GM21737 (cell line): ENCODE measurements around the gene TPRG1L.

Experiments
- ATAC-seq: cut with Tn5 transposase; IDR thresholded peaks from one replicate; pipeline ENCODE4 v1.9.1; 2021; ENCODE audit warnings: mild to moderate bottlenecking, moderate library complexity; ENCODE audit not compliant: unreplicated experiment

Gene TPRG1L

DNA sequence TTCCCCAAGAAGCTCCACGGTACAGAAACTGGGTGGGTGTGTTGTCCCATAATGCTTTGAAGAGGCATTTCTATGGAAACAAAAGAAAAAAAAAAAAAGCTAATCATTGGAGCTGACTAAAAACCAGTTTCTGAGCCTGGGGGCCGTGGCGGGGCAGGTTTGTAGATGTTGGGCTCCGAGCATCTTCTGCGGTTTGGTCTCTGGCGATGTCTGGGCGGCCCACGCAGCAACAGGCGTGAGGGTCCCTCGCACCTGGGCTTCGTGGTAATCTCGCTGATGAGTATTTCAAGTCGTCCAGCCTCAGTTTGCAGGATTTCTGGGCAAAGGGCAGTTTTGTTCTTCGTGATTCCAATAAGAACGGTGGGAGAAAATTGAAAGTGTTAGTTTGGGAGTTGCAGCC is 34.3 kb downstream of the TPRG1L start:
- ATAC-seq = no peak

DNA sequence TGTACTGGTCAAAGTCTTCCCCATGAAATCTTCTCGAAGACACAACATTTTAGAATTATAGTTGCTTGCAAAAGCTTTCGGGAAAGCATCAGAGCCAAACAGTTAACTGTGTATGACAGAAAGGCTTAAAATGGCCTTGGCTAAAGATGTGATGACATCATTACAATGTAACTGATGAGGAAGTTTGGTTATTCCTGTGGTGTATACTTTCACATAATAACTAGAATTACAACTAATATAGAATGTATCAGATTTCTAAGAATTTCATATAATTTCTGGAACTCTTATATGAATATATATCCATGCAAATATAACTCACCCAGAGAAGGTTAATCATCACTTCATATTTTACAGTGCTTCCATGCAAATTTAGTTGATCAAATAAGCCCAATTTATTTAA is 35.9 kb downstream of the TPRG1L start:
- no peak for ATAC-seq

DNA sequence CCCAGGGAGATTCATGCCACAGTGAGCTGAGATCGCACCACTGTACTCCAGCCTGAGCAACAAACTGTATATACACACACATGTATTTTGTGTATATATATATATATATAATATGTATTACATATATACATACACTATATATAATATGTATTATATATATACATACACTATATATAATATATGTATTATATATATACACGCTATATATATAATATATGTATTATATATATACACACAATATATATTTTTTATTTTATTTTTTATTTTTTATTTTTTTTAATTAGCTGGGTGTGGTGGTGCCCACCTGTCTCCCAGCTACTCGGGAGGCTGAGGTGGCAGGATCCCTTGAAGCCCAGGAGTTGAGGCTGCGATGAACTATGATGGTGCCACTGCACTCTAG is 36.8 kb downstream of the TPRG1L start:
- no peak for ATAC-seq

DNA sequence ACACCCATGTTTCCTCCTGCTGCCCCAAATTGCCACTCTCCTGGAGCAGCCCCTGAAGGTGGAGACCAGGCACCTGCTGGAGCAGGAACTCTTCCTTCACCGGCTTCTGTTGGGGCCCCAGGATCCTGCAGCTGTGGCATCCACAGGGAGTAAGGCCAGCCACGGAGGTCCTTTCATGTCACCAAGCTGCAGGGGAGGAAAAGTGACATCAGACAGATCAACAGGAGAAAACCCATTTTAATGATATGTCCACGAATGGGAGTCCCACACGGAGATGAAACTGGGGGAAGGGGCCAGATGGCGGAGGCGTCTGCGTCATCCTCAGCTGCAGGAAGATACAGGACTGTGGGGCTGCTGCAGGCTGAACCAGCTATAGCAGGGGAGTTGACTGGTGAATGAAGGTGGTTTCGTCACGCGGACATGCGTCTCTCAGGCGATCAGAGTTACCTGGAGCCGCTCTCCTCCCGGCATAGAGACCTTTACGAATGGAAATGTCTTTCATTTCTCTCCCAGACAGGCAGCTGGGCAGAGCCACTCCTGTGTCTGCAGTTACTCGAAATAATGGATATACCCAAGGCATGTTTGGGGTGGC is 37.4 kb downstream of the TPRG1L start:
- no peak for ATAC-seq

DNA sequence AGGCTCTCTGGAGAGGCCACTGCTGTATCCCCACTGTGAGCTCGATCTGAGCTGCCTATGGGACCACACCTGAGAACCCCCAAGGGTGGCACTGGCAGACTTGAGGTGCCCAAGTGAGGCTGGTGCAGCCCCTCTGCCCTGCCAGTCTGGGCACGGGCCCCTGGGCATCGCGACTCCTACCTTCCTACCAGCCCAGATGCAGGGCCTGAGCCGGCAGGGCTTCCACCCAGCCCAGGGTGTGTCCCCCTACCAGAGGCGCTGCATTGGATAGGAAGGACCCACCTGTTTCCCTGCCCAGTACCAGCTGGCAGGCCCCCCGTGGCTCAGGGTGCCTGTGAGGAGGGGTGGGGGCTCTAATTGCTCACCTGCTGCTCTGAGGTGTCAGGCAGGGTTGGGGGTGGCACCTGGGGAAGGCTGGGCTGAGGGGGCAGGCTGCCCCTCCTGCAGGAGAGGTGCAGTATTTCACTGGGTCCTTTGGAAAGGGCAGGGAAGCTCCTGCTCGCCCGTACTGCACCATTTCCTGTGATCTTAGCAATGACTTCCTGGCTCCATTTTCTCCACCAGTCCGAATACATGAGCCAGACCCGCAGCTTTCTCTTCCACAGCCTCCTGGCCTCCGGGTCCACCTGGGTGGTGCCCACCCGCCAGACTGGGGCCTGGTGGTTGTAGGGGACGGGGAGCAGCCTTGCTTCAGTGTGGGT is 39.3 kb downstream of the TPRG1L start:
- no peak for ATAC-seq

DNA sequence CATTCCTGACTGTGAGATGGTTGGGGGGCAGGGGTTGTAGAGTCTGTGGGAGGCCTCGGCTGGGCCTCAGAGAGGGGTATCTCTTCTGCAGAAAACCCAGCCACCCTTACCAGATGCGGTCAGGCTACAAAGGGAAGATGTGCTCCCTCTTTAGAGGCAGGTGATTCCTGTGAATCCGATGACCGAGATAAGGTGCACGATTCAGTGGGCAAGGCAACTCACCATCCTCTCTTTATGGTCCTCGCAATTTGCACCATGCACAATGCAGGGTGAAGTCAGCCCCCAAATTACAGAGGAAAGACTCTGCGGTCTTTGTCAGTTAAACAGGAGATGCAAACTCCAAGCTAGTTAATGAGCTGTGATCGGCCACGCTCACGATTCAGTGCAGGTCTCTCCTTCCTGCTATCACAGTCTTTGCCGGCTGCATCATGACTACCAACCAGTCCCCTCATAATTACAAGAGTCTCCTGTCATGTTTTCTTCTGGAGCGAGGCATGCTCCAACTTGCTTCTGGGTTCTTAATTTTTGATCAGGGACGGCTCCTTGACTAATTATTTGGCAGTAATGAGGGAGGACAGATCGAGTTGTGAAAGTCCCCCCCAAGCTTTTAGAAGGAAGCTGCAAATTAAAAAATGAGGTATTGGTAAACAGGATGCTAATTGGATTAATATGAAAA is 40.0 kb downstream of the TPRG1L start:
- ATAC-seq = no peak

DNA sequence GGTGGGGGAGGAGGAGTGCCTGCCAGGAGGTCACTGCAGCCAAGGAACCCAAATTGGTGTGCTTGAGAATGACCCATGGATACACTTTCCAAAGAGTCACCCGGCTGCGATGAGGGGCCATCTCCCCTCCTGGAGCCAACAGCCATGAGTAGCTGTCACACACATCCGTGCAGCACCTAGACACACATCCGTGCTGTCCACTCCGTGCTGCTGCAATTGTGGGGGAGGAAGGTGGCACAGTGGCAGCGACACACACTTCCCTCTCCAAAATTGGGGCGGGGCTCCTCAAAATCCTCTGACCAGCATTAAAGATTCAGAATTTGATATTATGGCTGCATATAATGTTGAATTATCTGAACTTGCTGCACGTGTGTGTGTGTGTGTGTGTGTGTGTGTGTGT is 43.3 kb downstream of the TPRG1L start:
- ATAC-seq = no peak

DNA sequence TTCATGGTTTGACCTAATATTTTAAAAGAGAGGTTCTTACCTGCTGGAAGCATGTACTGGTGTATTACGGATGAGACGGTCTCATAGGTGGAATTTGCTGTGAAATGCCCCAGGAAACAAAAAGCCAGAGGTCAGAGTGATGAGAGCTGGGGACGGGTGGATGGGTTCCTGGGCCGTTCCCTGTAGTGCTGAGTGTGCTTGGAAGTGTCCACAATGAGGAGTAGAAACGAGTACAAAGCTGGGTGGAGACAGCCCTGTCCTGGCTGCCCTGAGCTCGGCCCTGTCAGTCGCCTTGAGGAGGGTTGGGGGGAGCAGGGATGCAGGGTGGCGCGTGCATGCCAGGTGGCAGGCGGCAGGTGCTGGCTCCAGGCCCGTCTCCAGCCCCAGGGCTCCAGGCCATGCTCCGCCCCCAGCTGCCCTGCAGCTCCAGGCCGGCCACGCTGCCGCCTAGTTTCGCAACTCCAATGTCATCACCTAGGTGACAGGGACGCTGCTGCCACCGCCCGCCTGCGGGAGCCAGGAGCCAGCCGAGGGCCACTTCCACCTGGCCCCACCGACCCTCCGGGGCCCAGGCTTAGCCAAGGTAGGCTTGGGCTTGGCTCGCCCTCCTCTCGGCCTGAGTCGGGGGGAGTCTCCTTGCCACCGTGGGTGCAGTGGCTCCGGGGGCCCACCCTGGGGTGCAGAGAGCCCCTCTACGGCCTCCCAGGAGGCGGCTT is 43.9 kb downstream of the TPRG1L start:
- no peak for ATAC-seq

DNA sequence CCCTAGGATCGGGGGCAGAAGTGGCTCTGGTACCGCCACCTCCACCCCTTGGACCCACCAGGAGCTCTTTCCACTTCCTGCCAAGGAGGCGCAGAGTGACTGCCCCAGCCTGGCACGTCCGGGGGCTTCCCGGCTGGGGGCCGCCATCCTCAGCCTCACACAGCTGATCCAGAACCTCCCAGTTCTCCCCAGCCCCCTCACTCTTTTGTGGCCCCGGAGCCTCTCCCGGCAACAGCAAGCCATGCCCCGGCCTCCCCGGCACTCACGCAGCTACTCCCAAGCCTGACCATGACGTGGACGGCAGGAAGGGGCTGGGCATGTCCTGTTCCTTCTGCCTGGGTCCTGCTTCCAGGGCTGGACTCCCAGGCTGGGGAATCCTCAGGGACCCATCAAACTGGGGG is 44.6 kb downstream of the TPRG1L start:
- ATAC-seq = no peak

DNA sequence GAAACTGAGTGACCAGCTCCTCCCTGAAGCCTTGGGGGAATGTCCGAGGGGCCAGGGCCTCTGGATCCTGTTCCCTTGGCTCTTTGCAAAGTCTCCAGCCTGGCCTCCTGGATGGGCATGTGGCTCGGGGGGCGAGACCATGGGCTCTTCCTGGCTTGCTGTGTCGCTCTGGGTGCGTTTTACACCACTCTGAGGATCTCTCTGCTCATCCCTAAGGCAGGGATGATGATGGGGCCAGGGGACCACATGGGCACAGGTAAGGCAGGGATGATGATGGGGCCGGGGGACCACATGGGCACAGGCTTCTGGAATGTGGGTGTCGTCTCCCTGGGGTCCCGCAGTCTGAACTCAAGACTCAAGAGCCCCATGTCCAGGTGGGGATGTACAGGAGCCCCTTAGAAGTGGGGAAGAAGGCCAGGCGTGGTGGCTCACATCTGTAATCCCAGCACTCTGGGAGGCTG is 45.2 kb downstream of the TPRG1L start:
- no peak for ATAC-seq

DNA sequence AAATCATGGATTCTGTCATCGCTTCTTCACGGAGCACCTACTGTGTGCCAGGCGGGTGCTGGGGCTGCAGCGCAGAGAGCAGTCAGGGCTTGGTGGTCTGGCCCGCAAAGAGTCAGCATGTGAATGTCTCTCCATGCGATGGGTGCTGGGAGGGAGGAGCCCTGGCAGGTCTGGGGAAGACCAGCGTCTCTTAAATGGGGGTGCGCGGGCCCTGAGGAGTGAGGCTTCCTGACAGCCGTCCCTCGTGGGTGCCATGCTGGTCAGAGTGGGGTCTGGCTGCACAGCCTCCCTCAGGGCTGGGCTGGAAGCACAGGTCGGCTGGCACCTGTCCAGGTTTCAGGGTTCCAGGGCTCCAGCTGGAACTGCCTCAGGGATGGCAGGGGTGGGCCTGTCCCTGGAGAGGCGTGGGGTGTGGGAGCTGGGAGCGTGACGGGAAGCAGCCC is 46.0 kb downstream of the TPRG1L start:
- ATAC-seq = no peak

DNA sequence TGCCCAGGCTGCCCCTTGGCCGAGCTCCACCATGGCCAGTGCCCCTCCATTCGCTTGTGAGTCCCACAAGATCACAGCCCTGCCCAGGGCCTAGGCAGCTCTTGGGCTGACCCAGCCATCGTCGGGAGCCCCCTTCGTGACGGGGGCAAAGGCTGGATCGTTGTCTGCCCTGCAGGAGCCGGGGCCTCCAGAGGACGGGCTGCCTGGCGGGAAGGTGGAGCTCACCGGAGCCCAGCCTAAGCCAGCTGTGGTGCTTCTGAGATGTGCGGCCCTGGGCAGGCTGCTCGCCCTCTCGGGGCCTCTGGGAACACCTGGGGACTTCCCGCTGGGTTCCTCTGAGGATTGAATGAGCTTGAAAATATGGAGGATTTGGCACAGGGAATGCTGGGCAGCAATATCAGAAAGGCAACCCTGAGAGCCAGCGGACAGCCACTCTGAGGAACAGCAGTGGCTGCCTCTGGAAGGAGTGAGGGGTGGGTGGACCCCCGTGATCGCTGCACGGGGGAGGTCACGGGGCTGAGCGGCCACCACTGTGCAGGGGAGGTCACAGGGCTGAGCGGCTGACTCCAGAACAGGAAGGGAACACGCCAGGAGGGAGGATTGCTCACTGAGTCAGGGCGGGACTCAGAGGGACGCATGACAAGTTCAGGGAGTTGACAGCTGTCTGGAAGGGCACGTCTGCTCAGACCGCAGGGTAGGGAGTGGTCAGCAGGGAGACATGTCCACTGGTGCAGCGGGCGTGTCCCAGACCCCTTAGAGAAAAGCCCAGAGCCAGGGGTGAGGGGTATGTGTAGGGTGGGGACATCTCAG is 46.8 kb downstream of the TPRG1L start:
- no peak for ATAC-seq

DNA sequence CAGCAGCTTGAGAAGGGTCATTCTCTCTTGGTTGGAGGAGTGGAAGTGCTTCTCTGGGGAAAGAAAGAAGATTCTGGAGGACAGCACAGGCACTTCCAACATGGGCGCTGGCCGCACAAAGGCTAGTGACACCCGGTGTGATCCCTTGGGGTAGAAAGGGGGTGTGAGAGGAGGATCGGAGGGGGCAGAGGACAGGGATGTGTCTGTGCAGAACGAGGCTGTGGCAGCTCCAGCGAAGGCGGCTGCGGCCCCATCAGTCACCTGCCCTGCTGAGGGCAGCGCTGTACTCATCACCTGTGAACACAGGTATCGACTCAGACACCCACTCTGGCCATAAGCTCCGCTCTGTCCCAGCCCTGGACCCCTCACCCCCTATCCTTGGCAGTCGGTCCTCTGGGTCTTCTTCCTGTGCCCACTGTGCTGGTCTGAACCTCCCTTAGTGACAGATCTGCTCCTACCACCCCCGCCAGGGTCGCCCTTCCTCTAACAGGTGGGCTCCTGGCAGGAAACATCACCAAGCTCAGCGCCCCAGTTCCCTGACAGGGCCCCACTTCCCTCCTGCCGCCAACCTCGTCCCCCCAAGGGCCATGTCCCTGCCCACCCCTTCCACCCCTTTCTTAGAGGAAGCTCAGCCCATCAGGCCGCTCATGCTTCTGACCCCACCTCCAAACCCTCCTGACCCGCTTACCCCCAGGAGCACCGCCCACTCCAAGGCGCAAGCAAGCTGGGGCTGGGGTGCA is 47.6 kb downstream of the TPRG1L start:
- no peak for ATAC-seq

DNA sequence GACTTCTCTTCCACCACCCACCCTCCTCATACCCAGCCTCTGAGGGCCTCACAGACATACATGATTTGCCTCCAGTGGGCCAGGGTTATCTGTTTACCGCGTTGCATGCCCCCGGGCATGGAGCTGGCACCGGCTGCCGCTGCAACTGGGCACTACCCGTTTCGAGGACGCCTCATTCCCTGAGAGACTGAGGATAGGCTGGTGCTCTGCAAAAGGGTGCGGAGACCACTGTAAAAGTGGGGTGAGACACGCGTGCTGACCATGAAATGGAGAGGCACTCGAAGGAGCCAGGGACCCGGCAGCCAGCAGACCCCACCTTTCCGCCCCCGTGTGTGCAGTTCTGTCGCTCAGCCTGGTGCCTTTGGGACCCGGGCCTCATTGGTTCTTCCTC is 48.2 kb downstream of the TPRG1L start:
- ATAC-seq = no peak

DNA sequence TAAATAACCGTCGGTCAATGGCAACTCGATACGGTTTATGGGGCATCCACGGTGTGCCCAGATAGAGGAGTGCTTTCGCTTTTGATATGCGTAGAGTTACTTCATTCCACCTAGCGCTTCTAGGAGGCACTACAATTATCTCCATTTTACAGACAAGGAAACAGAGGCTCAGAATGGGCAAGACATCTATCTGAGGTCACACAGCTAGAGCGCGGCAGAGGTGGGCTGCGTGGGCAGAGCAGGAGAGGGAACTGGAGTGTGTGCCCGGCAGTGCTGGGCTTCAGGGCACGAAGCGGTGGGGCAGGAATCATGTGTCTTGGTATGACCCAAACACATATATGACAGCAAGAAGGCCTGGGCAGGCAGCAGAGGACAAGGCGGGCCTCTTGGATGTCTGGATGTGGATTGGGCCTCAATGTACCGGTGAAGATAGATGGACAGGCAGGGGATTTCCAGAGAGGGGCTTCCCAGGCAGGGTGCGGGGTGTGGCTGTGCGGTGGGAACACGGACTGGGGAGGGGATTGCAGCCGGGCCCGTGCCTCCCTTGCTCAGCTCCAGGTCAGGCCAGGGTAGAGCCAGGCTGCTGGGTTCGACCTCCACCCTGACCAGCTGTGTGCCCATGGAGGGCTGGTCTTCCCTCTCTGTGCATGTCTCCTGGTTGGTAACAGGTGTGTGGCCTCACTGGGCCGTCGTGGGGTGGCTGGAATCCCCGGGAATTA is 48.7 kb downstream of the TPRG1L start:
- ATAC-seq = no peak

DNA sequence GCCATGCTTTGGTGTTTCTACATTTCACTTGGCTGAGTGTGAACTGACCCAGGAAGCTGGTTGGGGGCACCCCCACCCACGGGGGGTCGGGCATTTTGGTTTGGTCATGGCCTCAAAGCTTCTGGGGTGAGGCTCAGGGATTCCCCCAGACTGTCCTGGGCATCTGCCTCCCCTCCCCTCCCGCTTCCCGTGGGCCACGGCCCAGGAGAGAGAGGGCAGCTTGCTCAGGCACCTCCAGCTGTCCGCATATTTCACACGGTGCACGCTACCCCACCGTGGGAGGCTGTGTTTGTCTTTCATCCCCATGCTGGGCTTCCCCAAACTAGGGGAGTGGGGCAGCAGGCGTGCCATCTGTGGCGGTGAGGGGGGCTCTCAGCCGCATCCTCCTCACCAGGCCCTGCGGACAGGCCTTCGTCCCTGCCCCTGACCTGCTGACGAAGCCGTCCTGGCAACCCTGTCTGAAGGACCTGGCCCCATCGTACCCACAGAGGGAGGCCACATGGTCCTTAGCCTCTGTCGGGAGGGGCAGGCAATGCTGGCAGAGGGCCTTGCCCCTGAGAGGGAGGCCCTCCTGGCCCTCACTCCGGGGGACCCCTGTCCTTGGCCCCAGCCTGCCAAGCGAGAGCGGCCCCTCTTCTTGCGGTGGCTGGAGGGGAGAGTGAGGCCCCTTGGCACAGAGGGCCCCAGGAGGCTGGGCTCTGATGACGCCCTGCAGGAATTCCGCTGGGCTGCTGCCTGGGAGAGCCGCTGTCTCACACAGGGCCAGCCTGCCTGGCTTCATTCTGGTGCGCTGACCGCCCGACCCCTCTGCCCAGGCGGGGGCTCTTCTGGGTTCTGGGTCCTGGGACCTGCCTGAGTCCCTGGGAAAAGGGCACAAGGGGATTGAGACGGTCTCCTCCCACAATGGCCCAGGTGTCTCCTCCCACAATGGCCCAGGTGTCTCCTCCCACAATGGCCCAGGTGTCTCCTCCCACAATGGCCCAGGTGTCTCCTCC is 49.6 kb downstream of the TPRG1L start:
- ATAC-seq = no peak

DNA sequence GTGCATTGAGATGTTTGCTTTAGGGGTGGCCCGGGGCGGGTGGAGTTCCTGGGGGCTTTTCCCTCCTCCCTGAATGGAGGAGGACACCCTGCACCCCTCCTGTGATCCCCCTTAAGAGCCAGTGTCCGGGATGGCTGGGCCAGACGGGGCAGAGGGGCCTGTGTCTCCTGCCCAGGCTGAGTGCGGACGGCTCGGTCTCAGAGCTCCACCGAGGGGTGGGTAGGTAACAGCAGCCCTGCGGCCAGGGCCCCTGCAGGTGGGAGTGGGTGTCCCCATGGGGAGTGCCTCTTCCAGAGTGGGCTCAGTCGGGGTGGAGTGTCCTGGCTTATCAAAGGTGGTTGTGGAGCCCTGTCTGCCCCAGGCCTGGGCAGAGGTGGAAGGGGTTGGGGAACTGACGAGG is 50.6 kb downstream of the TPRG1L start:
- no peak for ATAC-seq
